ENCODE data around the gene DOCK4. TPM values are rescaled to one million over a fixed set of nuclear protein-coding genes. Genes with fewer than 3 reads are reported as not detected.

Gene DOCK4
- total RNA-seq, 1 experiment from 2014 or later, result 4.9 TPM

DNA sequence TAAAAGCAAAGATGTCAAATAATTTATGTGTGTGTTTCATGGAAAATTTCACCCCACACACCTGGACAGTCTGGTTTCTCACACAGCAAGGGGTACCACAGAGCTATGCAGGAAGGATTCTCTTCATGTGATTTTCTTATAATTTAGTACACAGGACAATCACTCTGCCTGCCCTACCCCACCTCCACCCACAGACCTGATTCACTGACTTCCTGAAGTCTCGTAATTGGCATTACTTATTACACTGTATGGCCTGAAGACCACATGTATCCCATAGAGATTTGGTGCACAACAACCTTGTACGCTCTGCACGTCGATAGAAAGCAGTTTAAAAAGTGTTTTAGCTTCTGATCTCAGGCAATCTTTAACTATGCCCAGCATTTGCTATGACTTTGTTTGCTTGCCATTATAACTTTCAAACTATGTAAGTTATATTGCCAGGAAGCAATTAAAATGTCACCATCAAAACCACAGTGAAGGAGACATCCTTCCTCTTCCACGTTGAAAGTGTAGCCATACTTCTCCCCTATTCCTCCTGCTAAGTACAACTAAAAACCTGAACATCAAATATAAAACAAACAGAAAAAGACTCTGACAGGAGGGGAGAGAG is 364.5 kb downstream of the DOCK4 start:
- H4K20me1 ChIP-seq (ENCODE audit: control insufficient read depth, insufficient read depth, insufficient read length), result no peaks in the 10 kb centered on the region
- H3K4me1 ChIP-seq (ENCODE audit: insufficient read depth, low read length), result no peaks in the 10 kb centered on the region
- no peak overlapping the region for H3K18ac ChIP-seq (ENCODE audit: insufficient read length, low read depth, low read length)
- no peak overlapping the region for H4K91ac ChIP-seq (ENCODE audit: insufficient read length, low read depth, low read length)
- no peaks in the 10 kb centered on the region for H3K27me3 ChIP-seq (ENCODE audit: insufficient read depth, low read length)
- TF ChIP-seq, protein P1, sequence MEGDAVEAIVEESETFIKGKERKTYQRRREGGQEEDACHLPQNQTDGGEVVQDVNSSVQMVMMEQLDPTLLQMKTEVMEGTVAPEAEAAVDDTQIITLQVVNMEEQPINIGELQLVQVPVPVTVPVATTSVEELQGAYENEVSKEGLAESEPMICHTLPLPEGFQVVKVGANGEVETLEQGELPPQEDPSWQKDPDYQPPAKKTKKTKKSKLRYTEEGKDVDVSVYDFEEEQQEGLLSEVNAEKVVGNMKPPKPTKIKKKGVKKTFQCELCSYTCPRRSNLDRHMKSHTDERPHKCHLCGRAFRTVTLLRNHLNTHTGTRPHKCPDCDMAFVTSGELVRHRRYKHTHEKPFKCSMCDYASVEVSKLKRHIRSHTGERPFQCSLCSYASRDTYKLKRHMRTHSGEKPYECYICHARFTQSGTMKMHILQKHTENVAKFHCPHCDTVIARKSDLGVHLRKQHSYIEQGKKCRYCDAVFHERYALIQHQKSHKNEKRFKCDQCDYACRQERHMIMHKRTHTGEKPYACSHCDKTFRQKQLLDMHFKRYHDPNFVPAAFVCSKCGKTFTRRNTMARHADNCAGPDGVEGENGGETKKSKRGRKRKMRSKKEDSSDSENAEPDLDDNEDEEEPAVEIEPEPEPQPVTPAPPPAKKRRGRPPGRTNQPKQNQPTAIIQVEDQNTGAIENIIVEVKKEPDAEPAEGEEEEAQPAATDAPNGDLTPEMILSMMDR (conservative IDR thresholded peaks at IDR 0.05), result no peak
- H2AK5ac ChIP-seq (ENCODE audit: insufficient read length, low read length), result no peak overlapping the region
- no peak overlapping the region for H3K9ac ChIP-seq (ENCODE audit: extremely low read depth, insufficient read length, low read length)
- H3K23me2 ChIP-seq (ENCODE audit: insufficient read length, low read depth, low read length, poor library complexity, severe bottlenecking), result no peaks in the 10 kb centered on the region
- Mint-ChIP-seq H3K9me3 (peaks cover 3 to 4% of the 10 kb centered on the region in 2 experiments; a peak in 3 of 5 replicates), H3K27ac (peak overlapping the region in 1 of 3 experiments; percentile 59; a peak in 5 of 7 replicates), H3K4me3 (no peak overlapping the region), H3K4me1 (no peaks in the 10 kb centered on the region), H3K36me3 (ENCODE audit: insufficient read depth in 1 of 3, low read depth in 3 of 3) (peaks cover 2 to 26% (median 9%) of the 10 kb centered on the region in 3 experiments; a peak in 4 of 7 replicates), H3K27me3 (ENCODE audit: low read depth) (no peaks in the 10 kb centered on the region)
- no CpG with 5 or more reads among the region's 5 CpGs for WGBS (ENCODE audit: extremely low coverage, insufficient read length, low lambda C conversion rate)
- no peaks in the 10 kb centered on the region for H3K9me3 ChIP-seq (ENCODE audit: control insufficient read depth, low read depth, low read length)
- H3K4me2 ChIP-seq (ENCODE audit: insufficient read depth, insufficient read length, low read length), result no peak overlapping the region
- H2BK5ac ChIP-seq (ENCODE audit: insufficient read length, low read length), result no peak overlapping the region
- H3K27ac ChIP-seq (ENCODE audit: insufficient read length, low read depth, low read length), result no peak overlapping the region
- H3K79me2 ChIP-seq (ENCODE audit: insufficient read depth, low read length), result no peaks in the 10 kb centered on the region
- H3T11ph ChIP-seq (ENCODE audit: low read length), result no peak overlapping the region
- H3K56ac ChIP-seq (ENCODE audit: insufficient read length, low read depth, low read length), result no peak overlapping the region
- H3K4ac ChIP-seq (ENCODE audit: low read depth, low read length), result no peak overlapping the region
- H3K23ac ChIP-seq (ENCODE audit: insufficient read length, low read depth, low read length), result no peak overlapping the region
- no peak overlapping the region for H2AFZ ChIP-seq (ENCODE audit: low read length)
- no peaks in the 10 kb centered on the region for H3K79me1 ChIP-seq (ENCODE audit: insufficient read depth, low read depth, low read length, poor library complexity, severe bottlenecking)
- H4K8ac ChIP-seq (replicated peaks; ENCODE audit: insufficient read length, low read depth, low read length), result no peak overlapping the region
- no peak overlapping the region for H2BK12ac ChIP-seq (ENCODE audit: insufficient read length, low read depth, low read length)
- H2BK120ac ChIP-seq (ENCODE audit: low read depth, low read length, poor library complexity, severe bottlenecking), result no peak overlapping the region
- H2BK15ac ChIP-seq (ENCODE audit: low read depth, low read length), result no peak overlapping the region
- no peak overlapping the region for H2BK20ac ChIP-seq (ENCODE audit: low read depth, low read length, poor library complexity, severe bottlenecking)
- no peak for DNase-seq
- H4K5ac ChIP-seq (ENCODE audit: insufficient read length, low read depth, low read length), result no peak overlapping the region
- no peak overlapping the region for H3K14ac ChIP-seq (ENCODE audit: insufficient read depth, low read length)
